Activated CD8-positive, alpha-beta memory T cell treated with anti-CD3 and anti-CD28 coated beads for 36 hours (primary cell): ENCODE measurements around the gene MAPK7. TPM values are rescaled to one million over a fixed set of nuclear protein-coding genes. Genes with fewer than 3 reads are reported as not detected.
"Not testable (repeated sequence)": the region's sequence is repeated elsewhere in the genome, so short reads cannot be mapped to it uniquely, and the experiment has no call there.

ENCODE experiments used
- CTCF ChIA-PET: fragments of 350-600 bp; sonication (Branson Sonifier 250); formaldehyde crosslinking; loops from one replicate; lab custom pipeline; 2021; ENCODE audit warnings: antibody characterized with exemption; lab: Charles Lee
- POLR2A ChIA-PET: fragments of 350-600 bp; sonication (Branson Sonifier 250); formaldehyde crosslinking; loops from one replicate; lab custom pipeline; 2021; ENCODE audit warnings: antibody characterized with exemption; lab: Charles Lee
- total RNA-seq, 2 experiments: library from RNA; stranded (reverse); gene quantifications; one replicate each; pipeline ENCODE4 v1.2.3, GENCODE V29; 2021

Gene MAPK7
- total RNA-seq, 2 experiments from 2014 or later = 18.5 to 19.1 TPM

DNA sequence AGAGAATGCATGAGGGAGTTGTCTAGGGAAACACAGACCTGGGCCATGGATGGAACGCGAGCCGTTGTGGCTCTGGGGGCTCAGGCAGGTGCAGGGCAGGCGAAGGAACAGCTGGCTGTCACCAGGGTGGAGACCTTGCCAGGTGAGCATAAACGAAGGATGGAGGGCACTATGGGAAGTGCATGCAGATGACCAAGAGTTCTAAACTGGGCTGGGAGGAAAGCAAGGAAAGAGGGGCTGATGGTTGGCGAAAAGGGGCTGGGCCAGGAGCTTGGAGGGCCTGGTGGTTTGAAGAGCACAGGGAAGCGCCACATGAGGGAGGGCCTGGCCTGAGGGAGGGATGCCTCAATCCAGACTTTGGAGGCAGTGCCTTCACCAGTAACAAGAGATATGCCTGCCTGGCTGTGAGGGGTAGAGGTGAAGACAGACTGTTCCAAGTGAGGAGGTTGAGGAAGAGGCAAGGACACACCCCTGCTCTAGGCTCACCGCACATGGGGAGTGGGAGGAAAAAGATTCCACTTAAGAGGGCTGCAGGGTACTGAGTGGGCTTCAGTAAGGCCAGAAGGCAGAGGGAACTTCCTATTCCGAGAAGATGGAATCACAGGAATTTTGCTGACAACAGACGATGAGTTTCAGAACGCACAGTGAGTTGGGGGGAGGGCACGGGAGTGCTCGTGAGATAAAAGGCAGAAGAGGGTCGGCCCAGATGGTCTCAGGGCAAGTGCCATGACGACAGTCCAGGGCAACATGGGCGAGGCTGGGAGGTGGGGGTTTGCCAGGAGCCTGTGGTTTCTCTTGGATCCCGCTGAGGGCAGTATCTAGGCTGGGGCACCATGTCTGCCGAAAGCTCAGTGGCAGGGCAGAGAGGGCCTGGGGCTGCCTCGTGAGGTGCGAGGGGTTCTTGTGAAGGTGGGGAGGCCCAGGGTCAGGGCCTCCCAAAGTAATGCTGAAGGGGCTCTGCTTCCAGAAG, 36.4 kb upstream of the MAPK7 start:
- ChIA-PET POLR2A (interaction anchor here (0.5 kb wide), 1 partner anchor 315 kb away, joined by 3 read pairs; no protein-coding TSS in a partner anchor), CTCF (no interaction called here)

DNA sequence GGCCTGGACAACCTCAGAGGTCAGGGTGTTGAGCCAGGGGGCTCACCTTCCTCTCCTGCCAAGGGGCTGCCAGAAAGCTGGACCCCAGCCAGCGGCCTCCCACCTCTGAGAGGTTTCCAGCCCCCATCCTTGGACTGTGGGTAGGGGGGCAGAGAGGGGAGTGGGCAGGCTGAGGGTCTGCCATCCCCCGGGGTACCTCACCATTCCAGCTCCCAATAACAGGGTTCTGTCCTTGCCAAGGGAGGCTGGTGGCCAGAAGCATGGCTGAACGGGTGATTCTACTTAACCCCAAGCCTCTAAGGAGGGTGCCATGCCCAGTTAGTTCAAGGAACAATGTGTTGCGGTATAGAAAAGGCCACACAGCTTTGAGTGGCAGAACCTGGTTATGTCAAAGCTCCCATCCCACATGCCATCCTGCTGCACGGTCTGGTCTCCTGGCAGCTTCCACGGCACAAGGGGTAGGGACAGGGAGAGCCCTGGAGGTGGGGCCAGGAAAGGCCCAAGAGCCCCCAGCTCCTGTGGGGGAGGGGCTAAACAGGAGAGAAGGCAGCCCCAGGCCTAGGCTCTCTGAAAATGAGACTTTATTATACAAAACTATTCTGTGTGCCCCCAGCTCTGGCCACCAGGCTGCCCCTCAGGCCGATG, 35.6 kb upstream of the MAPK7 start:
- CTCF ChIA-PET = no interaction called here

GRCh38 chr17:19343256-19343630, 35.1 kb upstream of the MAPK7 start:
- ChIA-PET POLR2A (no interaction called here), CTCF (no interaction called here)

More for the DNA sequence above, 35.6 kb upstream of the MAPK7 start:
- POLR2A ChIA-PET = no interaction called here

DNA sequence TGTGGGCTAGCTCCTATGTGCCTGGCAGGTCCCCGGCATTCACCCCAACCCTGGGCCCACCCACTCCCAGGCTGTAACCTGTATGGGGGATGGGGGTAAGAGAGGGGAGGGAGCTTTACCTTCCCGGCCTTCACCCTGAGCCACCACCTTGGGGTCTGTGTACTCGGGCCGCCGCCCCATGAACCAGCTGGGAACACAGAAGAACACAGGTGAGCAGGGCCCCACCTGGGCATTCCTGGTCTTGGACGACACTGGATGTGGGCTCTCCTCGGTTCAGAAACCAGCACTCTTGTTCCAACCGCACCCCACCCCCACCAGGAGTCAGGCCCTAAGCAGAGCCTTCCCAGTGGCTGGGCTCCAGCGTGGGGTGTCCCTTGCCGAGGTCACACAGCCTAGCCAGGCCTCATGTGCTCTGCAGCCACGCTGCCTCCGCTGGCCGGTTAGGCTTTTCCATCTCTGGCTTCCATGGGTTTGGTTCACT, 34.6 kb upstream of the MAPK7 start:
- ChIA-PET POLR2A (no interaction called here), CTCF (no interaction called here)

DNA sequence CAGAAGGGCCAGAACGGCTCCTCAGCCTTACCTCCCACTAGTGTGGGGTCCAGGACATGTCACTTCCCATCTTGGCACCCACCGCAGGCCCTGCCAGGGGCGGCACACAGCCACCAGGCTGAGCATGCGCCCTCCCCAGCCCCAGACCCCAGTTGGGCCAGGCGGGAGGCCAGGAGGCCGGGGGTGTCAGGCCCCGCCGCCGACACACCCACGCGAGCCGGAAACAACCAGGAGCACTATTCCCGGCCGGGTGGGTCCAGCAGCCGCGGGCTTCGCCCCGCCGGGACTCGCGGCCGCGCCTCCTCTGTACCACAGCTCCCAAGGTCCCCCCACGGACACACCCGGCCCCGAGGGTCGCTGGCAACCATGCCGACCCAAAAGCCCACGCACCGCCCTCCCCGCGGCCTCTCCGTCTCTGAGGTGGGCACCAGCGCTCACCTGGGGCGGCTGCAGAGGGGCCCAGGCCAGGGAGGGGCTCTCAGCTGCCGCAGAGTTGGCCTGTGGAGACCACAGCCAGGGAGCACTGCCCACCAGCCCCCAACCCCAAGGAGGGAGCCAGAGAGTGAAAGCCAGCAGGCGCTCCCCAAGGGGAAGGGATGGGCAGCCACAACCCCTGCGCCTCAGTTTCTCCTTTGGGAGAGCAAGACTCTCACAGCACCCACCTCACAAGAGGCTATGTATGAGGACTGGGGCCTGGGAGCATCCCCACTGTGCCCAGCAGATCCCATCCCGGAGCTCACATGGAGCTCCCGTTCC, 33.8 kb upstream of the MAPK7 start:
- ChIA-PET POLR2A (no interaction called here), CTCF (no interaction called here)

DNA sequence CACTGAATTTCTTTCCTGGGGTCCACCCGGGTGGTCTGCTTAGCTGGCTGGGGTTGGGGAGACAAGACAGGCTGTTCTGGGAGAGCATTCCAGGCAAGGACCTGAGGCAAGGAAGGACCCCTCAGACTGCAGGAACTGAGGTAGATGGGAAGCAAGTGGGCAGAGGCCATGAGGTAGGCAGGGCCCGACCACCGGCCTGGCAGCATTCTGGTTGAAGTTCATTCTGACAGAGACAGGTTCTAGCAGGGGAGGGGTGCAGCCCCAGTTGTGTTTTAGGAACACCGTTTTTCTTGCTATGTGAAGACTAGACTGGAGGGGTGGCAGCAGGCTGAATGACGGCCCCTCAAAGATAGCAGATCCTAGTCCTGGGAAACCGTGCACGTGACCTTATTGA, 33.2 kb upstream of the MAPK7 start:
- POLR2A ChIA-PET = interaction anchor here (0.6 kb wide), 1 partner anchor 92 kb away, joined by 3 read pairs; no protein-coding TSS in a partner anchor
- CTCF ChIA-PET = no interaction called here

DNA sequence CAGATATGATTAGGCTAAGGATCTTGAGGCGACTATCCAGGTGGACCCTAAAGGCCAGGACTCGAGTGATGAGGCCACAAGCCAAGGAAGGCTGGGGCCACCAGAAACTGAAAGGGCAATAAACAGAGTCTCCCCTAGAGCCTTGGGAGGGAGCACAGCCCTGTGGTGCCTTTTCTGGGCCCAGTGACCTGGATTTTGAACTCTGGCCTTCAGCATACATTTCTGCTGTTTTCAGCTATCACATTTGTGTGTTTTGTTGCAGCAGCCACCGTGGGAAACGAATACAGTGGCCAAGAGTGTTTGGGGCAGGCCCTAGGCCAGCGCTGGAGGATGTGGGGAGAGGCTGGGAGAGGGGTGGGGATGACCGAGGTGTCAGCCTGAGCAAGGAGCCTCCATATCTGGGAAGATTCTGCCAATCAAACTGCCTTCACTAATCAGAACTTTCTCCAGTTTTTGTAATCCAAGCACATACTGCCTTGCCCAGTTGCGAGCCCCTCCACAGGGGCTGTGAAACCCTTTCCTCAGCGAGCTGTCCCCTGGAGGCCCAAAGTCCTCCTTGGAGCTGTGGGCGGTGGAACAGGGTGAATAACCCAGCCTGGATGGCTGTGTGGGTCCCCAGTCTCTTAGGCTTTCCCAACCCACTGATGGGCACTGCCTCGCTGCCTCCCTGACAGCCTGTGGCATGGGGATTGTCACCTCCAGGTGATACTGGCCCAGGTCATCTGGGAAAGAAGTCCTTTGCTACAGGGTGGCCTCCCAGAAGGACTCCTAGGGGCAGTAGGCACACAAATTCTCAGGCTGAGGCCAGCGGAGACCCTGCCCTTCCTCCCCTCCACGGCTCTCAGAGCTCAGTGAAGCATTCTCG, 32.6 kb upstream of the MAPK7 start:
- ChIA-PET CTCF (interaction anchor here (0.8 kb wide), 1 partner anchor 7 kb away, joined by 3 read pairs; no protein-coding TSS in a partner anchor), POLR2A (interaction anchor here (0.6 kb wide), 1 partner anchor 91 kb away, joined by 3 read pairs; no protein-coding TSS in a partner anchor)

DNA sequence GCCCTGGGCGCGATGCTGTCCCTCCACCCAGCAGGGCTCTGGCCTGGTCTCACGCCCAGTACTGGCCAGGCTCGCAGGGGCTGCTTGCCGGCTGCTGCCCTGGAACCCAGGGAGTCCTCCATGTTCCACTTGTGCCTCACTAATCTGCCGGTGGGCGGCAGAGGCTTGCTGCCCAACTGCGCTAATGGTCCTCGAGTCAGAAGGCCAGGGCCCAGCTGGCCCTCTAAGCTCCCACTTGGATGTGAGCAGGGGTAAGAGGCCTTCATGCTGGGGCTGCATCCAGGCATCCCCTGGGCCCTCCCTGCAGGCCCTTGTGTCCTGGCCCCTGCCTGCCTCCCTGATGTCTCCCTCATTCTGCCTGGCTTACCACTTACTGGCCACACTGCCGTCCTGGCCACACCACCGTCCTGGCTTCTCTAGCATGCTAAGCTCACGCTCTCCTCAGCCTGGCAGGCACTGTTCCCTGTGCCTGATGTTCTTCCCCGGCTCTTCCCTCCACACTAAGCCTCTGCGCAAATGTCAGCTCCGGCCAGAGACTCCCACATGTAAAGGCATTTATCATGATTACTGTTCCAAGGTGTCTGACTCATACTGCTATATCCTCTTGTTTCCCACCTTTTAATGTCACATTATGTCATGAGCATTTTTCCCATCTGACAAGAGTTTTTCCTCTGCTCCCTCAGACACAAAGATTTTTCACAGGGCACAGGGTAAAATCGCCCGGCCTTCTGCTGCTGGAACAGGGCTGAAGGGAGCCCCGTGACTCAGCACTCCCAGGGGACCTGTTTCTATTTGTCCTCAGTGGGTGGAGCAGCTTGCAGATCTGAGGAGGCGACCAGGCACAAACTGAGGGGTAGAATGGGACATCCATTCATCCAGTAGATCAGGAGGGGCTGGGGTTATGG, 31.7 kb upstream of the MAPK7 start:
- ChIA-PET POLR2A (no interaction called here), CTCF (interaction anchor here (0.8 kb wide), 1 partner anchor 8 kb away, joined by 3 read pairs; no protein-coding TSS in a partner anchor)

GRCh38 chr17:19347323-19348080, 30.8 kb upstream of the MAPK7 start:
- ChIA-PET CTCF (no interaction called here), POLR2A (no interaction called here)

GRCh38 chr17:19348081-19348650, 30.1 kb upstream of the MAPK7 start:
- ChIA-PET POLR2A (no interaction called here), CTCF (no interaction called here)

DNA sequence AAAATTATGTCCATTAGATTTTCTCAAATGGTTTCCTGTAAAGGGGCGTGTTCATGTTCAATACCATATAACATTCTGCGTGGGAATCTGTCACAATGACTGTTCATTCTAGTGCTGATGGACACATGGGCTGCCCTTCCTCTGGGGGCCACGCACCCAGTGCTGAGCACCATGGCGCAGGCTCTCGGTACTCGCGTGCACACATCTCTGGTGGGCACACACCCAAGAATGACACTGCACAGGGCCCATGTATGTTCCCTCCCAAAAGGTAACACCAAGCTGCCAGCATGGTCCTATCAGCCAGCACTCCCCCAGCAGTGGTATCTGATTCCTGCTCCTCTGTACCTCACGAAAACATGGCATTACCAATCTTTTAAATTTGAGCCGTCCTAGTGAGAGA, 29.5 kb upstream of the MAPK7 start:
- ChIA-PET CTCF (no interaction called here), POLR2A (no interaction called here)

DNA sequence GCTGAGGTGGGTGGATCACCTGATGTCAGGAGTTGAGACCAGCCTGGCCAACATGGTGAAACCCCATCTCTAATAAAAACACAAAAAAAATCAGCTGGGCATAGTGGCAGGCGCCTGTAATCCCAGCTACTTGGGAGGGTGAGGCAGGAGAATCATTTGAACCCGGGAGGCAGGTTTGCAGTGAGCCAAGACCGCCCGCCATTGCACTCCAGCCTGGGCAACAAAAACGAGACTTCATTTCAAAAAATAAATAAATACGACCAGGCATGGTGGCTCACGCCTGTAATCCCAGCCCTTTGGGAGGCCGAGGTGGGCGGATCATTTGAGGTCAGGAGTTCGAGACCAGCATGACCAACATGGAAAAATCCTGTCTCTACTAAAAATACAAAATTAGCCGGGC, 24.9 kb upstream of the MAPK7 start:
- POLR2A ChIA-PET = not testable (repeated sequence)
- CTCF ChIA-PET = interaction anchor here (1.1 kb wide), 1 partner anchor 10 kb away, joined by 6 read pairs; no protein-coding TSS in a partner anchor

- POLR2A ChIA-PET = no interaction called here
- CTCF ChIA-PET = no interaction called here
Measured at GRCh38 chr17:19354748-19355147, 23.6 kb upstream of the MAPK7 start.

DNA sequence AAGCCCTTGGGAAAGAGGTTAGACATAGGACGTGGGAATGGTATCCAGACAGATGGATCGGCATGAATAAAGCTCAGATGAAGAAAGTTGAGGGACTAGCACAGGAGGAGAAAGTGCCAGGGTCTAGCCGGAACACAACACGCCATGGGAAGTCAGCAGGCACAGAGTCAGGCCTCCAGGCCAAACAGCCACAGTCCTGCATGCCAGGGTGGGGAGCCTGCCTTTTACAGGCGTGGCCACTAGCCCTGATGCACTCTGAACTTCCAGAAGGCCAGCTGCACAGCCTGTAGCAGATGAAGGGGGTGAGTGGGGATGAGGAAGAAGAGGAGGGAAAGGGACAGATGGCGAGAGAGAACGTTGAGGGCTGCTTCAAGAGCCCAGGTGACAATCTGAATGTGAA, 20.9 kb upstream of the MAPK7 start:
- POLR2A ChIA-PET = no interaction called here

GRCh38 chr17:19357761-19358160, 20.5 kb upstream of the MAPK7 start:
- POLR2A ChIA-PET = no interaction called here
- CTCF ChIA-PET = interaction anchor here (0.8 kb wide), 1 partner anchor 89 kb away, joined by 3 read pairs; no protein-coding TSS in a partner anchor

More for the DNA sequence above, 20.9 kb upstream of the MAPK7 start:
- CTCF ChIA-PET = interaction anchor here (0.8 kb wide), 1 partner anchor 90 kb away, joined by 3 read pairs; no protein-coding TSS in a partner anchor

DNA sequence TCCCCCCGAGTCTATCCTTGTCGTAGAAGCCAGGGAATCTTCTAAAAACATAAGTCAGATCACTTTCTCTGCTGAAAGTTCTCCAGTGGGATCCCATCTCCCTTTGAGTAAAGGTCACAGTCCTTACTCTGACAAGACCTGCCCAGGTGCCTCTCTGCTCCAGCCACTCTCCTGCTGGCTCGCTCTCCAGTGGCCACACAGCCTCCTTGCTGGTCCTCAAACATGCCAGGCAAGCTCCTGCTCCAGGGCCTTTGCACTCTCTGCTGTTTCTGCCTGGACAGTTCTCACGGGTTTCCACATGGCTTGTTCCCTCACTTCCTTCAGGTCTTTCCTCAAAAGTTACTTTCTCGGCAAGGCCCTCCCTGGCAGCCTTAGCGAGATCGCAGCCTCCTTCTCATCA, 19.1 kb upstream of the MAPK7 start:
- ChIA-PET POLR2A (no interaction called here), CTCF (no interaction called here)
